GM21717 (cell line): ENCODE measurements around the gene PJA1.
A peak's percentile ranks its signal among the peaks of the same experiment; 100 is the strongest.

Source experiments
- ATAC-seq: cut with Tn5 transposase; IDR thresholded peaks from one replicate; pipeline ENCODE4 v1.9.1; 2021; ENCODE audit warnings: mild to moderate bottlenecking, moderate library complexity; ENCODE audit not compliant: unreplicated experiment

PJA1 gene

GRCh38 chrX:69172937-69173336 is 7.7 kb upstream of the PJA1 start:
- ATAC-seq: no peak

GRCh38 chrX:69170319-69170718 is 5.1 kb upstream of the PJA1 start:
- ATAC-seq: no peak

- ATAC-seq: peak; percentile 47
Observed at GRCh38 chrX:69163936-69164741, 1.1 kb downstream of the PJA1 start.

GRCh38 chrX:69162361-69162865 is 2.8 kb downstream of the PJA1 start:
- no peak for ATAC-seq

- no peak for ATAC-seq
Observed at GRCh38 chrX:69161786-69162349, 3.4 kb downstream of the PJA1 start.

GRCh38 chrX:69161371-69161770 is 3.9 kb downstream of the PJA1 start:
- ATAC-seq: no peak

GRCh38 chrX:69158166-69158980 is 6.9 kb downstream of the PJA1 start:
- ATAC-seq: peak; percentile 78

GRCh38 chrX:69156638-69157037 is 8.6 kb downstream of the PJA1 start:
- ATAC-seq: no peak

- ATAC-seq: no peak
Observed at GRCh38 chrX:69155786-69156520, 9.3 kb downstream of the PJA1 start.

GRCh38 chrX:69154051-69154450 is 11.2 kb downstream of the PJA1 start:
- ATAC-seq: no peak

GRCh38 chrX:69153060-69153730 is 12.1 kb downstream of the PJA1 start:
- no peak for ATAC-seq

GRCh38 chrX:69152417-69152841 is 12.8 kb downstream of the PJA1 start:
- no peak for ATAC-seq

- no peak for ATAC-seq
Observed at GRCh38 chrX:69151866-69152284, 13.4 kb downstream of the PJA1 start.

GRCh38 chrX:69150281-69150960 is 14.8 kb downstream of the PJA1 start:
- no peak for ATAC-seq

GRCh38 chrX:69149466-69150280 is 15.6 kb downstream of the PJA1 start:
- ATAC-seq: no peak

GRCh38 chrX:69148946-69149345 is 16.3 kb downstream of the PJA1 start:
- no peak for ATAC-seq

GRCh38 chrX:69146739-69147138 is 18.5 kb downstream of the PJA1 start:
- ATAC-seq: no peak

- ATAC-seq: no peak
Observed at GRCh38 chrX:69145714-69146113, 19.5 kb downstream of the PJA1 start.
